Trophoblast cell (in vitro differentiated cells and primary cell): ENCODE measurements around the gene ATP7B.

ENCODE experiments used
- DNase-seq, 2 donors: peaks; one replicate each; pipeline ENCODE4 v3.0.0-alpha.2; 2016
- H2AFZ ChIP-seq: 2 replicates; pipeline ENCODE4 v1.6.1; 2013; ENCODE audit warnings: low read length, moderate library complexity, mild to moderate bottlenecking; ENCODE audit not compliant: insufficient read depth, poor library complexity
- H2AK5ac ChIP-seq: 2 replicates; pipeline ENCODE4 v1.6.1; 2013; ENCODE audit warnings: mild to moderate bottlenecking, low read length
- H2BK120ac ChIP-seq: 2 replicates; pipeline ENCODE4 v1.6.1; 2013; ENCODE audit warnings: low read length, mild to moderate bottlenecking, moderate library complexity; ENCODE audit not compliant: insufficient read depth, poor library complexity
- H2BK12ac ChIP-seq: 2 replicates; pipeline ENCODE4 v1.6.1; 2013; ENCODE audit warnings: mild to moderate bottlenecking, low read length, moderate library complexity
- H2BK5ac ChIP-seq: 2 replicates; pipeline ENCODE4 v1.6.1; 2013; ENCODE audit warnings: low read length, low read depth, moderate library complexity, mild to moderate bottlenecking; ENCODE audit not compliant: poor library complexity
- H3K14ac ChIP-seq: 2 replicates; pipeline ENCODE4 v1.6.1; 2013; ENCODE audit warnings: mild to moderate bottlenecking, low read length
- H3K18ac ChIP-seq: 2 replicates; pipeline ENCODE4 v1.6.1; 2013; ENCODE audit warnings: mild to moderate bottlenecking, low read length
- H3K23ac ChIP-seq: 2 replicates; pipeline ENCODE4 v1.6.1; 2013; ENCODE audit warnings: low read length
- H3K27ac ChIP-seq: 2 replicates; pipeline ENCODE4 v1.5.1; 2013; ENCODE audit warnings: low read depth, mild to moderate bottlenecking, inconsistent platforms, low read length, moderate library complexity
- H3K27me3 ChIP-seq: 2 replicates; pipeline ENCODE4 v1.6.1; 2013; ENCODE audit warnings: inconsistent platforms, mild to moderate bottlenecking, low read length, moderate library complexity; ENCODE audit not compliant: insufficient read depth
- H3K36me3 ChIP-seq, 2 experiments: 1 replicate in 1 of 2; 2 replicates in 1 of 2; pipeline ENCODE4 v1.6.1; 2013; ENCODE audit warnings: low read length in 2 of 2, mild to moderate bottlenecking in 2 of 2, moderate library complexity in 1 of 2; ENCODE audit not compliant: insufficient read depth in 2 of 2, control insufficient read depth in 1 of 2
- H3K4ac ChIP-seq: 2 replicates; pipeline ENCODE4 v1.6.1; 2013; ENCODE audit warnings: low read depth, mild to moderate bottlenecking, low read length, moderate library complexity
- H3K4me1 ChIP-seq, 2 experiments: 1 replicate in 1 of 2; 2 replicates in 1 of 2; pipeline ENCODE4 v1.6.1; 2013; ENCODE audit warnings: low read length in 2 of 2, mild to moderate bottlenecking in 2 of 2, moderate library complexity in 1 of 2; ENCODE audit not compliant: insufficient read depth in 2 of 2, control insufficient read depth in 1 of 2
- H3K4me2 ChIP-seq: 2 replicates; pipeline ENCODE4 v1.6.1; 2013; ENCODE audit warnings: inconsistent platforms, mild to moderate bottlenecking, low read length, moderate library complexity
- H3K4me3 ChIP-seq: 2 replicates; pipeline ENCODE4 v1.5.1; 2013; ENCODE audit warnings: mild to moderate bottlenecking, low read depth, low read length, inconsistent platforms
- H3K79me1 ChIP-seq: one replicate; pipeline ENCODE4 v1.6.1; 2013; ENCODE audit warnings: low read length
- H3K79me2 ChIP-seq: 2 replicates; pipeline ENCODE4 v1.6.1; 2013; ENCODE audit warnings: low read length, mild to moderate bottlenecking; ENCODE audit not compliant: control insufficient read depth, insufficient read depth, poor library complexity
- H3K9ac ChIP-seq: 2 replicates; pipeline ENCODE4 v1.6.1; 2013; ENCODE audit warnings: mild to moderate bottlenecking, low read length
- H3K9me3 ChIP-seq: 2 replicates; pipeline ENCODE4 v1.6.1; 2013; ENCODE audit warnings: low read depth, mild to moderate bottlenecking, control low read depth, inconsistent platforms, low read length; ENCODE audit not compliant: insufficient read depth
- H4K12ac ChIP-seq: 2 replicates; pipeline ENCODE4 v1.6.1; 2013; ENCODE audit warnings: low read depth, mild to moderate bottlenecking, low read length, moderate library complexity
- H4K8ac ChIP-seq: 2 replicates; pipeline ENCODE4 v1.6.1; 2013; ENCODE audit warnings: low read depth, mild to moderate bottlenecking, low read length, moderate library complexity
- H4K91ac ChIP-seq: one replicate; pipeline ENCODE4 v1.6.1; 2013; ENCODE audit warnings: low read depth, mild to moderate bottlenecking, low read length, moderate library complexity
- WGBS: extraction: QIAGEN DNeasy Blood & Tissue Kit; methylation state at CpG from one replicate; pipeline ENCODE4 v1.1.7; 2013; ENCODE audit warnings: missing lambda C conversion rate; ENCODE audit not compliant: insufficient read length, insufficient coverage; ENCODE audit errors: extremely low coverage; 5-methylcytosine and 5-hydroxymethylcytosine counted together

ATP7B gene

GRCh38 chr13:51933466-51934058, 77.7 kb downstream of the ATP7B start:
- Histone ChIP-seq H4K91ac (no peak overlapping the region), H3K9me3 (peaks cover 5% of the 10 kb centered on the region), H3K79me2 (no peaks in the 10 kb centered on the region), H3K4me2 (no peak overlapping the region), H3K4me1 (peaks cover 4 to 5% of the 10 kb centered on the region in 2 experiments), H3K36me3 (peaks cover 13 to 24% of the 10 kb centered on the region in 2 experiments), H2BK120ac (no peak overlapping the region), H3K27me3 (no peaks in the 10 kb centered on the region), H2BK5ac (no peak overlapping the region), H3K4ac (no peak overlapping the region), H4K8ac (no peak overlapping the region), H3K79me1 (no peaks in the 10 kb centered on the region), H3K23ac (no peak overlapping the region), H2BK12ac (no peak overlapping the region), H3K4me3 (no peak overlapping the region), H3K18ac (no peak overlapping the region), H2AFZ (no peak overlapping the region), H4K12ac (no peak overlapping the region), H3K14ac (no peak overlapping the region), H3K27ac (no peak overlapping the region), H2AK5ac (no peak overlapping the region), H3K9ac (no peak overlapping the region)
- WGBS: no CpG with 5 or more reads among the region's 14 CpGs
- DNase-seq: no peak

- Histone ChIP-seq H3K79me1 (no peaks in the 10 kb centered on the region), H3K27ac (no peak overlapping the region), H4K91ac (no peak overlapping the region), H2BK12ac (no peak overlapping the region), H3K9me3 (peaks cover 3% of the 10 kb centered on the region), H3K4ac (no peak overlapping the region), H2BK120ac (no peak overlapping the region), H3K27me3 (no peaks in the 10 kb centered on the region), H3K4me1 (peaks cover 4 to 7% of the 10 kb centered on the region in 2 experiments), H3K14ac (no peak overlapping the region), H3K4me3 (no peak overlapping the region), H3K18ac (no peak overlapping the region), H3K36me3 (peaks cover 13 to 14% of the 10 kb centered on the region in 2 experiments), H4K12ac (no peak overlapping the region), H2AK5ac (no peak overlapping the region), H3K79me2 (no peaks in the 10 kb centered on the region), H4K8ac (no peak overlapping the region), H3K9ac (no peak overlapping the region), H2BK5ac (no peak overlapping the region), H2AFZ (no peak overlapping the region), H3K23ac (no peak overlapping the region), H3K4me2 (no peak overlapping the region)
- no CpG with 5 or more reads among the region's 9 CpGs for WGBS
- DNase-seq: no peak
Measured at GRCh38 chr13:51932231-51932630, 79.0 kb downstream of the ATP7B start.

- no peak overlapping the region for H3K23ac ChIP-seq
- no peaks in the 10 kb centered on the region for H3K79me2 ChIP-seq
- H3K36me3 ChIP-seq: peaks cover 10 to 12% of the 10 kb centered on the region in 2 experiments
- H3K14ac ChIP-seq: no peak overlapping the region
- no peak overlapping the region for H4K91ac ChIP-seq
- H3K4me1 ChIP-seq: peaks cover 4 to 7% of the 10 kb centered on the region in 2 experiments
- H2BK5ac ChIP-seq: no peak overlapping the region
- no CpG with 5 or more reads among the region's 6 CpGs for WGBS
- no peak overlapping the region for H3K4ac ChIP-seq
- H3K4me3 ChIP-seq: no peak overlapping the region
- peaks cover 3% of the 10 kb centered on the region for H3K9me3 ChIP-seq
- no peak overlapping the region for H4K12ac ChIP-seq
- no peak overlapping the region for H2BK12ac ChIP-seq
- H3K27me3 ChIP-seq: no peaks in the 10 kb centered on the region
- no peak overlapping the region for H3K18ac ChIP-seq
- no peak overlapping the region for H3K27ac ChIP-seq
- no peak overlapping the region for H4K8ac ChIP-seq
- H3K4me2 ChIP-seq: no peak overlapping the region
- peak; percentile 82 for DNase-seq
- H3K79me1 ChIP-seq: no peaks in the 10 kb centered on the region
- no peak overlapping the region for H2AFZ ChIP-seq
- no peak overlapping the region for H3K9ac ChIP-seq
- H2BK120ac ChIP-seq: no peak overlapping the region
- no peak overlapping the region for H2AK5ac ChIP-seq
Measured at GRCh38 chr13:51931606-51932005, 79.6 kb downstream of the ATP7B start.

GRCh38 chr13:51929699-51930098, 81.6 kb downstream of the ATP7B start:
- H3K9ac ChIP-seq: no peak overlapping the region
- peaks cover 7 to 12% of the 10 kb centered on the region in 2 experiments for H3K36me3 ChIP-seq
- H3K4ac ChIP-seq: no peak overlapping the region
- no peak overlapping the region for H4K91ac ChIP-seq
- no peaks in the 10 kb centered on the region for H3K79me1 ChIP-seq
- H2AK5ac ChIP-seq: no peak overlapping the region
- peaks cover 4 to 7% of the 10 kb centered on the region in 2 experiments for H3K4me1 ChIP-seq
- H3K27me3 ChIP-seq: no peaks in the 10 kb centered on the region
- no peak overlapping the region for H3K27ac ChIP-seq
- H2BK120ac ChIP-seq: no peak overlapping the region
- WGBS: no CpG with 5 or more reads among the region's 5 CpGs
- H4K12ac ChIP-seq: no peak overlapping the region
- no peak overlapping the region for H2BK5ac ChIP-seq
- H3K79me2 ChIP-seq: no peaks in the 10 kb centered on the region
- H3K18ac ChIP-seq: no peak overlapping the region
- H3K23ac ChIP-seq: no peak overlapping the region
- H3K9me3 ChIP-seq: peaks cover 2% of the 10 kb centered on the region
- H3K4me2 ChIP-seq: no peak overlapping the region
- no peak overlapping the region for H3K4me3 ChIP-seq
- H4K8ac ChIP-seq: no peak overlapping the region
- no peak overlapping the region for H2AFZ ChIP-seq
- no peak overlapping the region for H2BK12ac ChIP-seq
- no peak for DNase-seq
- no peak overlapping the region for H3K14ac ChIP-seq
